Neural cell (in vitro differentiated cells): ENCODE data around the gene NOD1. TPM values are rescaled to one million over a fixed set of nuclear protein-coding genes. Genes with fewer than 3 reads are reported as not detected.

Experiments used
- H2AFZ ChIP-seq: fragments of 200-600, 300-800 bp; sonication (generic), shearing (Covaris generic); 2 replicates; pipeline ENCODE4 v1.6.0; 2014; ENCODE audit warnings: low read depth, mild to moderate bottlenecking, antibody characterized with exemption, low read length, moderate library complexity
- H3F3A ChIP-seq: fragments of 200-600 bp; shearing (Covaris generic); 2 replicates; pipeline ENCODE4 v1.6.1; 2016; ENCODE audit warnings: mild to moderate bottlenecking, moderate library complexity, mixed read lengths, antibody characterized with exemption, low read length; ENCODE audit not compliant: insufficient read depth, poor library complexity, severe bottlenecking
- H3K27ac ChIP-seq: fragments of 200-600, 300-800 bp; sonication (generic), shearing (Covaris generic); 2 replicates; pipeline ENCODE4 v1.5.1; 2014; ENCODE audit warnings: mild to moderate bottlenecking, low read length, moderate library complexity
- H3K27me3 ChIP-seq: fragments of 300-800, 200-600 bp; sonication (generic), shearing (Covaris generic); 2 replicates; pipeline ENCODE4 v1.6.0; 2014; ENCODE audit warnings: mild to moderate bottlenecking, low read depth, low read length, moderate library complexity; ENCODE audit not compliant: insufficient read depth
- H3K36me3 ChIP-seq: fragments of 300-800, 200-600 bp; sonication (generic), shearing (Covaris generic); 2 replicates; pipeline ENCODE4 v1.5.1; 2014; ENCODE audit warnings: mild to moderate bottlenecking, antibody characterized with exemption, low read length, moderate library complexity; ENCODE audit not compliant: insufficient read depth
- H3K4me2 ChIP-seq: fragments of 300-800, 200-600 bp; sonication (generic), shearing (Covaris generic); 2 replicates; pipeline ENCODE4 v1.6.0; 2014; ENCODE audit warnings: mild to moderate bottlenecking, low read length
- H3K4me3 ChIP-seq: fragments of 300-800, 200-600 bp; sonication (generic), shearing (Covaris generic); 2 replicates; pipeline ENCODE4 v1.5.1; 2014; ENCODE audit warnings: mild to moderate bottlenecking, low read length, moderate library complexity
- H3K79me2 ChIP-seq: fragments of 200-600 bp; shearing (Covaris generic); replicated peaks from 2 replicates; pipeline ENCODE4 v1.6.0; 2014; ENCODE audit warnings: mild to moderate bottlenecking, low read length, moderate library complexity; ENCODE audit not compliant: insufficient read depth
- H3K9ac ChIP-seq: fragments of 300-800, 200-600 bp; sonication (generic), shearing (Covaris generic); 2 replicates; pipeline ENCODE4 v1.6.1; 2016; ENCODE audit warnings: mild to moderate bottlenecking, low read length, mixed read lengths
- H3K9me2 ChIP-seq: fragments of 200-600 bp; shearing (Covaris generic); 2 replicates; pipeline ENCODE4 v1.6.1; 2016; ENCODE audit warnings: mild to moderate bottlenecking, low read length, mixed read lengths; ENCODE audit not compliant: insufficient read depth
- H3K9me3 ChIP-seq: fragments of 200-600, 300-800 bp; sonication (generic), shearing (Covaris generic); 2 replicates; pipeline ENCODE4 v1.6.1; 2016; ENCODE audit warnings: mild to moderate bottlenecking, mixed run types, low read length, moderate library complexity, mixed read lengths
- H4K20me1 ChIP-seq: fragments of 200-600 bp; shearing (Covaris generic); 2 replicates; pipeline ENCODE4 v1.6.1; 2016; ENCODE audit warnings: mild to moderate bottlenecking, mixed run types; ENCODE audit not compliant: insufficient read depth
- EP300 ChIP-seq: fragments of 450-650 bp; conservative IDR thresholded peaks from 2 replicates; pipeline ENCODE4 v1.6.1; 2014; ENCODE audit warnings: antibody characterized with exemption, mild to moderate bottlenecking, moderate library complexity; ENCODE audit not compliant: poor library complexity, severe bottlenecking
- EZH2 ChIP-seq: fragments of 200-600, 300-800 bp; shearing (Covaris generic), sonication (generic); IDR thresholded peaks from 2 replicates; pipeline ENCODE4 v1.6.1; 2014; ENCODE audit warnings: antibody characterized with exemption, low read length, borderline replicate concordance, mild to moderate bottlenecking; ENCODE audit not compliant: insufficient read depth, poor library complexity, severe bottlenecking
- MXI1 ChIP-seq: fragments of 450-650 bp; conservative IDR thresholded peaks from 2 replicates; pipeline ENCODE4 v1.6.1; 2014; ENCODE audit warnings: antibody characterized with exemption, mild to moderate bottlenecking; ENCODE audit not compliant: poor library complexity, severe bottlenecking
- POLR2AphosphoS5 ChIP-seq: IDR thresholded peaks from 2 replicates; pipeline ENCODE4 v1.6.1; 2012
- RAD21 ChIP-seq: fragments of 450-650 bp; conservative IDR thresholded peaks from 2 replicates; pipeline ENCODE4 v1.6.1; 2014; ENCODE audit warnings: antibody characterized with exemption, mild to moderate bottlenecking, moderate library complexity
- SMC3 ChIP-seq: fragments of 450-650 bp; conservative IDR thresholded peaks from 2 replicates; pipeline ENCODE4 v1.6.1; 2014; ENCODE audit warnings: antibody characterized with exemption, mild to moderate bottlenecking, moderate library complexity; ENCODE audit not compliant: poor library complexity
- TAF1 ChIP-seq: IDR thresholded peaks from 2 replicates; pipeline ENCODE4 v1.6.1; 2012; ENCODE audit warnings: low read depth
- polyA plus RNA-seq: library from polyadenylated mRNA; depleted of rRNA; stranded (reverse); fragments of >200 nt; gene quantifications from 2 replicates; pipeline ENCODE4 v1.2.3, GENCODE V29; 2014
- TF ChIP-seq, protein P1 (sequence below): fragments of 450-650 bp; IDR thresholded peaks from 2 replicates; pipeline ENCODE4 v1.5.1; 2014; ENCODE audit warnings: antibody characterized with exemption, mild to moderate bottlenecking, moderate library complexity; ENCODE audit not compliant: poor library complexity, severe bottlenecking
- TF ChIP-seq, protein P2 (sequence below): IDR thresholded peaks from 2 replicates; pipeline ENCODE4 v1.6.1; 2012; ENCODE audit warnings: borderline replicate concordance

NOD1 gene
- polyA plus RNA-seq, 1 donor from 2014 or later = 0.43 TPM

DNA sequence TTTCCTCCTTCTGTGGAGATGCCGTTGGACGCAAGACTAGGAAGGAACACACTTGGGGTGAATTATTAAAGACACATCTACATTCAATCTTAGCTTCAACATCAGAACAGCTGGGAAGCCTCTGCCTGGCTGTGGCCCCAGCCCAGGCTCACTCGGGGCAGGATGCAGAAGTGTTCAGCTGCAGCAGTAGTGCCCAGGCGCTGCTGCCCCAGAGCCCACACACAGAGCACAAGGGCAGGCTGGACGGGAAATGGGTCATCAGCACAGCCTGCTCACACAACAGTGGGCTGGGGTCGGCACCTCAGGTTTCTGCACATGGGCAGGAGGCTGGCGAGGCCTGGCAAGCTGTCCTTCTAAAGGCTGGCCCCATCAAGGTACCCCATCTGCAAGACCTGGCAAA lies 42.5 kb downstream of the NOD1 start:
- Histone ChIP-seq H3K27me3 (no peaks in the 10 kb centered on the region), H3K4me3 (no peak overlapping the region), H3K27ac (no peak overlapping the region), H2AFZ (no peak overlapping the region), H3F3A (no peaks in the 10 kb centered on the region), H3K4me2 (no peak overlapping the region), H3K9me2 (no peaks in the 10 kb centered on the region), H4K20me1 (no peaks in the 10 kb centered on the region), H3K79me2 (no peaks in the 10 kb centered on the region), H3K9ac (no peak overlapping the region), H3K36me3 (no peaks in the 10 kb centered on the region), H3K9me3 (no peaks in the 10 kb centered on the region)
- no peak for TF ChIP-seq MXI1
- TF ChIP-seq, protein P1, sequence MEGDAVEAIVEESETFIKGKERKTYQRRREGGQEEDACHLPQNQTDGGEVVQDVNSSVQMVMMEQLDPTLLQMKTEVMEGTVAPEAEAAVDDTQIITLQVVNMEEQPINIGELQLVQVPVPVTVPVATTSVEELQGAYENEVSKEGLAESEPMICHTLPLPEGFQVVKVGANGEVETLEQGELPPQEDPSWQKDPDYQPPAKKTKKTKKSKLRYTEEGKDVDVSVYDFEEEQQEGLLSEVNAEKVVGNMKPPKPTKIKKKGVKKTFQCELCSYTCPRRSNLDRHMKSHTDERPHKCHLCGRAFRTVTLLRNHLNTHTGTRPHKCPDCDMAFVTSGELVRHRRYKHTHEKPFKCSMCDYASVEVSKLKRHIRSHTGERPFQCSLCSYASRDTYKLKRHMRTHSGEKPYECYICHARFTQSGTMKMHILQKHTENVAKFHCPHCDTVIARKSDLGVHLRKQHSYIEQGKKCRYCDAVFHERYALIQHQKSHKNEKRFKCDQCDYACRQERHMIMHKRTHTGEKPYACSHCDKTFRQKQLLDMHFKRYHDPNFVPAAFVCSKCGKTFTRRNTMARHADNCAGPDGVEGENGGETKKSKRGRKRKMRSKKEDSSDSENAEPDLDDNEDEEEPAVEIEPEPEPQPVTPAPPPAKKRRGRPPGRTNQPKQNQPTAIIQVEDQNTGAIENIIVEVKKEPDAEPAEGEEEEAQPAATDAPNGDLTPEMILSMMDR = no peak
- TF ChIP-seq, protein P2, sequence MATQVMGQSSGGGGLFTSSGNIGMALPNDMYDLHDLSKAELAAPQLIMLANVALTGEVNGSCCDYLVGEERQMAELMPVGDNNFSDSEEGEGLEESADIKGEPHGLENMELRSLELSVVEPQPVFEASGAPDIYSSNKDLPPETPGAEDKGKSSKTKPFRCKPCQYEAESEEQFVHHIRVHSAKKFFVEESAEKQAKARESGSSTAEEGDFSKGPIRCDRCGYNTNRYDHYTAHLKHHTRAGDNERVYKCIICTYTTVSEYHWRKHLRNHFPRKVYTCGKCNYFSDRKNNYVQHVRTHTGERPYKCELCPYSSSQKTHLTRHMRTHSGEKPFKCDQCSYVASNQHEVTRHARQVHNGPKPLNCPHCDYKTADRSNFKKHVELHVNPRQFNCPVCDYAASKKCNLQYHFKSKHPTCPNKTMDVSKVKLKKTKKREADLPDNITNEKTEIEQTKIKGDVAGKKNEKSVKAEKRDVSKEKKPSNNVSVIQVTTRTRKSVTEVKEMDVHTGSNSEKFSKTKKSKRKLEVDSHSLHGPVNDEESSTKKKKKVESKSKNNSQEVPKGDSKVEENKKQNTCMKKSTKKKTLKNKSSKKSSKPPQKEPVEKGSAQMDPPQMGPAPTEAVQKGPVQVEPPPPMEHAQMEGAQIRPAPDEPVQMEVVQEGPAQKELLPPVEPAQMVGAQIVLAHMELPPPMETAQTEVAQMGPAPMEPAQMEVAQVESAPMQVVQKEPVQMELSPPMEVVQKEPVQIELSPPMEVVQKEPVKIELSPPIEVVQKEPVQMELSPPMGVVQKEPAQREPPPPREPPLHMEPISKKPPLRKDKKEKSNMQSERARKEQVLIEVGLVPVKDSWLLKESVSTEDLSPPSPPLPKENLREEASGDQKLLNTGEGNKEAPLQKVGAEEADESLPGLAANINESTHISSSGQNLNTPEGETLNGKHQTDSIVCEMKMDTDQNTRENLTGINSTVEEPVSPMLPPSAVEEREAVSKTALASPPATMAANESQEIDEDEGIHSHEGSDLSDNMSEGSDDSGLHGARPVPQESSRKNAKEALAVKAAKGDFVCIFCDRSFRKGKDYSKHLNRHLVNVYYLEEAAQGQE = no peak
- no peak for TF ChIP-seq POLR2AphosphoS5
- TF ChIP-seq RAD21 = no peak
- no peak for TF ChIP-seq EP300
- TF ChIP-seq TAF1 = no peak
- TF ChIP-seq EZH2 = no peak
- no peak for TF ChIP-seq SMC3

DNA sequence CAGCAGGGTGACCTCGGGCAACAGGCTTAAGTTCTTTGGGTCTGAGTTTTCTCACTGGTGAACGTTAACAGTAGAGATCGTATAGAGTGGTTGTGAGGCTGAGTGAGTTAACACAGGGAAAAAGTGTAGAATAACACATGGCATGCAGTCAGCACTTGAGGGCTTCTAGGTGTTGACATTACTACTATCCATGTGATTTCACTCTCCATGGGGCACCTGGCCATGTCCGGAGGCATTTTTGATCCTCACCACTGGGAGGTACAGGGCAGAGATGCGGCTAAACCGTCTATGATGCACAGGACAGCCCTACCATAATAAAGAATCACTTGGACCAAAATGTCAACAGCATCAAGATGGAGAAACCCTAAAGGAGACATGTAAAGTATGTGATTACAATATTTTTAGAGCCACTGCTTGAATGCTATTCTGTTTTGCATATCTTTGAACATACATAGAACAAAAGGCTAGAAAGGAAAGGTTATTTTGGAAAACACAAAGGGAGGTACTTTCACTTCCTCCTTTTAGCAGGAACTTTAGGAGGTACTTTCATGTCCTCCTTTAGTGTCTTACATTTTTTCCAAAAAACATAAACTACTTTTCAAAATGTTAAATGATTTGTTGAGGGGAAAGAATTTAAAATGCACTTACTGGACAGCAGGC lies 44.3 kb downstream of the NOD1 start:
- Histone ChIP-seq H3K4me3 (no peak overlapping the region), H3K9me2 (no peaks in the 10 kb centered on the region), H3K36me3 (no peaks in the 10 kb centered on the region), H3K79me2 (no peaks in the 10 kb centered on the region), H3K27ac (no peak overlapping the region), H4K20me1 (no peaks in the 10 kb centered on the region), H3K9ac (no peak overlapping the region), H3F3A (no peaks in the 10 kb centered on the region), H3K27me3 (no peaks in the 10 kb centered on the region), H3K9me3 (no peaks in the 10 kb centered on the region), H3K4me2 (no peak overlapping the region), H2AFZ (no peak overlapping the region)
- TF ChIP-seq TAF1 = no peak
